VCaP (cell line): ENCODE results near the gene TSPAN18.
"Not testable (repeated sequence)": the region's sequence is repeated elsewhere in the genome, so short reads cannot be mapped to it uniquely, and the experiment has no call there.

Experiments used
- H3K27ac ChIP-seq: fragments of 450-650 bp; 2 replicates; pipeline ENCODE4 v1.5.1; 2017
- TF ChIP-seq, protein P1 (sequence below): fragments of 450-650 bp; conservative IDR thresholded peaks from 2 replicates; pipeline ENCODE4 v1.5.1; 2017; ENCODE audit warnings: mild to moderate bottlenecking, moderate library complexity

TSPAN18 gene

GRCh38 chr11:44868455-44869421 lies 142.0 kb downstream of the TSPAN18 start:
- TF ChIP-seq, protein P1, sequence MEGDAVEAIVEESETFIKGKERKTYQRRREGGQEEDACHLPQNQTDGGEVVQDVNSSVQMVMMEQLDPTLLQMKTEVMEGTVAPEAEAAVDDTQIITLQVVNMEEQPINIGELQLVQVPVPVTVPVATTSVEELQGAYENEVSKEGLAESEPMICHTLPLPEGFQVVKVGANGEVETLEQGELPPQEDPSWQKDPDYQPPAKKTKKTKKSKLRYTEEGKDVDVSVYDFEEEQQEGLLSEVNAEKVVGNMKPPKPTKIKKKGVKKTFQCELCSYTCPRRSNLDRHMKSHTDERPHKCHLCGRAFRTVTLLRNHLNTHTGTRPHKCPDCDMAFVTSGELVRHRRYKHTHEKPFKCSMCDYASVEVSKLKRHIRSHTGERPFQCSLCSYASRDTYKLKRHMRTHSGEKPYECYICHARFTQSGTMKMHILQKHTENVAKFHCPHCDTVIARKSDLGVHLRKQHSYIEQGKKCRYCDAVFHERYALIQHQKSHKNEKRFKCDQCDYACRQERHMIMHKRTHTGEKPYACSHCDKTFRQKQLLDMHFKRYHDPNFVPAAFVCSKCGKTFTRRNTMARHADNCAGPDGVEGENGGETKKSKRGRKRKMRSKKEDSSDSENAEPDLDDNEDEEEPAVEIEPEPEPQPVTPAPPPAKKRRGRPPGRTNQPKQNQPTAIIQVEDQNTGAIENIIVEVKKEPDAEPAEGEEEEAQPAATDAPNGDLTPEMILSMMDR = no peak
- H3K27ac ChIP-seq = no peak overlapping the region

DNA sequence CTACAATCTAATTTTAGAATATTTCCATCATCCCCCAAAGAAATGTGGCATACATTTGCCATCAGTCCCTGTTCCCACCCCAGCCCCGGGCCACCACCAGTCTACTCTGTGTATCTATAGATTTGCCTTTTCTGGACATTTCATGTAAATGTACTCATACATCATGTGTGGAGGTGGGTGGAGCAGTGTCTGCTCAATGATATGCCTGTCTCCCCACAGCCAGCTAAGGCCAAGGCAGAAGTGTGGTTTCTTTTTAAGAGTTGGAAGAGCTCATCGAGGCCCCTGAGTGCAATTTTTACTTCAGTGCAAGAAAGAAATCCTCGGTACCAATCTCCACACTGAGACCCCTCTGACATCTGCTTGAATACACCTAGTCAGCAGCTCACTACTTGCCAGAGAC lies 143.4 kb downstream of the TSPAN18 start:
- no peak overlapping the region for H3K27ac ChIP-seq
- TF ChIP-seq, protein P1 = no peak

GRCh38 chr11:44870615-44871176 lies 143.9 kb downstream of the TSPAN18 start:
- no peak overlapping the region for H3K27ac ChIP-seq
- TF ChIP-seq, protein P1 = no peak

- not testable (repeated sequence) for H3K27ac ChIP-seq
These were observed 144.9 kb downstream of the TSPAN18 start for GRCh38 chr11:44871682-44872081.

- TF ChIP-seq, protein P1 = no peak
- no peak overlapping the region for H3K27ac ChIP-seq
These were observed 145.8 kb downstream of the TSPAN18 start for GRCh38 chr11:44872556-44872955.

DNA sequence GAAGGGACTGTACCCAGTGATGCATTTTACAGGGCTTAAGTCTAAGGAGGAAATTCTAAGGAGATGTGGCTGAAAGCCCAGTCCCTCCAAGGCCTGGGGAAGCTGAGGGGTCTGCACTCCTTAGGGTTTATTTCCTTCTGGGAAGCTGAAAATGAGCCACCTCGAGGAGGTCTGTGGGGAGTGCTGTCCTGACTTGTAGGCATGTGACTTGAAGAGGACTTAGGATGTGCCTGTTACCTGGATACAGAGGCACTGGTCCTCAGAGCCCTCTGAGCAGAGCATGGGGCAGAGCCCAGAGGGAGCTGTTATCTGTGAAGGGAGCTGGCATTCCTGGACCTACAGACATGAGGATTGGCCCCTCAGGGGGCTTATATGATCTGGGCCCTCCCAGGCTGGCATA lies 146.8 kb downstream of the TSPAN18 start:
- TF ChIP-seq, protein P1 = no peak
- H3K27ac ChIP-seq = no peak overlapping the region

- H3K27ac ChIP-seq = no peak overlapping the region
- TF ChIP-seq, protein P1 = no peak
These were observed 147.5 kb downstream of the TSPAN18 start for GRCh38 chr11:44874284-44874683.

DNA sequence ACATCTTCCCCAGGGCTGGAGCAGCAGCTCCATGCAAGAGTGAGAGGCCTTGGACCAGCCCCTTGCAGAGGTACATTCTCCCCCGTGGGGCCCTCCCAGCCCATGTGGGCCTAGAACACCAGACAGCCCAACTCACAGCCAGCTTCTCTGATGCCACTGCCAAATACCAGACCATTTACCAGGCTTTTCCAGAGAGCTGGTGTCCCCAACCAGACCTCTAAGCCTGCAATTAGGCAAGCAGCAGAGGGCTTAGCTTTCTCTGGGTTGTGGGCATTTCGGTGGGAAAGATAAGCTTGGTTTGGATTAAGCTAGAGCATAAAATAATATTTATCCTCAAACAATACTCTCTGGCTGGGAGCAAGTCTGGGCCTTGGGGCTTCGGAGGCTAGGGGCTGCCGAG lies 148.3 kb downstream of the TSPAN18 start:
- TF ChIP-seq, protein P1 = no peak
- H3K27ac ChIP-seq = no peak overlapping the region
